IPS DF 6.9 (cell line): Measurements from ENCODE around the gene ITGA8.
"Not testable (repeated sequence)": the region's sequence is repeated elsewhere in the genome, so short reads cannot be mapped to it uniquely, and the experiment has no call there.

Experiments
- DNase-seq: peaks from one replicate; pipeline ENCODE4 v3.0.0-alpha.2; 2013; ENCODE audit warnings: low read depth, low spot score
- H3K27ac ChIP-seq: one replicate; pipeline ENCODE4 v1.5.1; 2013; ENCODE audit warnings: low read length, control low read depth
- H3K27me3 ChIP-seq: 2 replicates; pipeline ENCODE4 v1.6.1; 2013; ENCODE audit warnings: mild to moderate bottlenecking, low read length; ENCODE audit not compliant: control insufficient read depth, insufficient read depth
- H3K36me3 ChIP-seq: 2 replicates; pipeline ENCODE4 v1.6.1; 2013; ENCODE audit warnings: low read length; ENCODE audit not compliant: control insufficient read depth, insufficient read depth
- H3K4me1 ChIP-seq: 2 replicates; pipeline ENCODE4 v1.6.1; 2013; ENCODE audit warnings: low read length; ENCODE audit not compliant: control insufficient read depth, insufficient read depth
- H3K4me3 ChIP-seq: 2 replicates; pipeline ENCODE4 v1.5.1; 2013; ENCODE audit warnings: mild to moderate bottlenecking, low read length
- H3K9me3 ChIP-seq: 2 replicates; pipeline ENCODE4 v1.6.1; 2013; ENCODE audit warnings: low read length, inconsistent platforms; ENCODE audit not compliant: control insufficient read depth, insufficient read depth
- WGBS: extraction: QIAGEN DNeasy Blood & Tissue Kit; methylation state at CpG from one replicate; pipeline ENCODE4 v1.1.7; 2013; ENCODE audit warnings: mixed read lengths, missing lambda C conversion rate; ENCODE audit not compliant: insufficient read length, insufficient coverage; 5-methylcytosine and 5-hydroxymethylcytosine counted together

Gene ITGA8

DNA sequence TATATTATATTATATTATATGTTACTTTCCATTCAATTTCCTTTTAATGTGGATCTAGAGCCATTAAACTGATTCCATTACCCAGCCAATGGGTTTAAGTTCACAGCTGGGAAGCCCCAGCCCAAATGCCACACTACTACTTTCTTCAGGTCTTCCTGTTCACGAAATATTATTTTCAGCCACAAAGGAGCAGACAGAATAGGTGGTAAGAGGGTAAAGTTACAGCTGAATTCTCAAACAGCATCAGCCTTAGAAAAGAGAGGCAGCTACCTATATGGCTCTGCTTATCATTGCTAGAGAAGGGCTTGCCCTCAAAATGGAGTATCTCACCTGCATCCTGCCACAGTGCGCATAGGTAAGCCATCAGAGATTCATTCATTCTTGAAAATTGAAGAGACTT, 128.3 kb downstream of the ITGA8 start:
- Histone ChIP-seq H3K4me1 (no peaks in the 10 kb centered on the region), H3K4me3 (no peak overlapping the region), H3K36me3 (no peaks in the 10 kb centered on the region), H3K27ac (no peak overlapping the region), H3K9me3 (no peaks in the 10 kb centered on the region), H3K27me3 (no peaks in the 10 kb centered on the region)
- DNase-seq: no peak
- WGBS: no CpG with 5 or more reads among the region's 2 CpGs

DNA sequence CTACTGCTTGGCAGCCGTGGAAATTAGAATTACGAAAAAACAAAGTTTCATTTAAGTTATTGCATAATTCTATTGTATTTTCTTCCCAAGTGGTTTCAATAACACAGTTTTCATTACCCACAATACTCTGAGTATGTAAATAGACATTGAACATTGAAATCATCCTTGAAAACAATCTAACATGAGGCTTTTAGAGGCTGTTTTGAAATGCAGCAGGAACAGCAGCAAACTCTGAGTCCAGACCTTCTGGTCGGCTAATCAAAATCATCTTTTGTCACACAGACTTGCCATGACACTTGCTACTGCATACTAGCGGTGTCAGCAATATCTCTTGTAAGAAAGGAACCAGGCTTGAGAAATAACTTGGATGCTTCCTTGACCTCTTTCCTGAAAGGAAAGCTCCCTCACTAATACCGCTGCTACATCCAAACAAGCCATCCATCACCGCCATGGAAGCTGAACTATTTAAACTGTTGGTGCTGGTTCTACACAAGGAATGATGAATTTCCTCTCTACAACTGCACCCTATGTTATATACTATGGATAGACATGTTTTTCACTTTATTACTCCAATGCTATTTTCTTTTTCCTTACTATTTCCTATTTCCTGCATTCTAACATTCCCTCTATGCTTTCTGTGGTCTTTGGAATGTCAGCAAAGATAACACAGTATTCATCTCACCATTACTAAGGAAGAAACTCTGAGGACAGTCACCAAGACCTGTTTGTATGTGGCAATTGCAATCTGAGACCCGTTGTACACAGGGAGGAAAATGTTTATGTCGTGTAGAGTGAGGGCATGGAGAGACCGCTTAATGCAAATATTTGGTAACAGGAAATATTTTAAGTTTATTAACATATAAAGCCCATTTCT, 130.8 kb downstream of the ITGA8 start:
- no CpG with 5 or more reads among the region's 9 CpGs for WGBS

DNA sequence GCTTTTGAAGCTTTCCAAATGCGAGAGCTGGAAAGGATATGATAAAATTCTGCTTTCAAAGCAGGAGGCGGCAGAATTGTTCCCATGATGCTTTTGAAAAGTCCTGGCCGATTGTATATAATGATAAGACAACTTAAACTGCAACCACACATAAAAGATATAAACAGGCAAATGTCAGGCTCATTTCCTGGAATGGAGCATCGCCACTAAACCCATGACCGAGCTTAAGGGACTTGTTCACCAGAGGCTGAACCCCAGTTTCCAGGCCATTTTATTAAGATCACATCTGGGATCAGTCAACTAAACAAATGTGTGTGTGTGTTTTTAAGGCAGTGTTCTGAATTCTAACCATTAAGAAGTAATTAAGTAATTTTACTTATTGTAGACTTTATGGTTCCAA, 131.6 kb downstream of the ITGA8 start:
- H3K27ac ChIP-seq: no peak overlapping the region
- no peaks in the 10 kb centered on the region for H3K9me3 ChIP-seq
- no peak for DNase-seq
- H3K36me3 ChIP-seq: no peaks in the 10 kb centered on the region
- H3K27me3 ChIP-seq: no peaks in the 10 kb centered on the region
- H3K4me3 ChIP-seq: no peak overlapping the region
- WGBS: no CpG with 5 or more reads among the region's 5 CpGs
- H3K4me1 ChIP-seq: no peaks in the 10 kb centered on the region

More for the DNA sequence above, 130.8 kb downstream of the ITGA8 start:
- Histone ChIP-seq H3K27ac (no peak overlapping the region), H3K4me3 (no peak overlapping the region), H3K9me3 (no peaks in the 10 kb centered on the region), H3K4me1 (no peaks in the 10 kb centered on the region), H3K36me3 (no peaks in the 10 kb centered on the region), H3K27me3 (no peaks in the 10 kb centered on the region)
- no peak for DNase-seq

DNA sequence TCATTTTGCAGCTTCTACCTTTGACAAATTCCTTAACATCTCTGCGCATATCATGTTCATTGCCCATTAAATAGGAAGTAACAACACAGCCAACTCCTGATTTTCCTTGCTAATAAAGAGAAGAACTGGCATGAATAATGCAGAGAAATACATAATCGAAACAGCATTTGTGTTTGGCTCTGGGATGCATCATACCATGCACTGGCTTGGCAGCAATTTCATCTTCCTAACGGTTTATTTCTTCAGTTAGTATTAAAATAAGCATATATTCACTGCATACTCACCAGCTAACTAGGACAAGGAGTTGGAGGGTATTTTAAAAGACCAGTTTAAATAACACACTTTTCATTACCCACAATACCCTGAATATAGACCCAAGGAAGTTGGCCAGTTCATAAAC, 132.5 kb downstream of the ITGA8 start:
- no peak overlapping the region for H3K4me3 ChIP-seq
- no peaks in the 10 kb centered on the region for H3K9me3 ChIP-seq
- no peaks in the 10 kb centered on the region for H3K27me3 ChIP-seq
- H3K4me1 ChIP-seq: no peaks in the 10 kb centered on the region
- no peak overlapping the region for H3K27ac ChIP-seq
- no CpG with 5 or more reads among the region's 3 CpGs for WGBS
- no peak for DNase-seq
- H3K36me3 ChIP-seq: no peaks in the 10 kb centered on the region

GRCh38 chr10:15585303-15585715, 134.4 kb downstream of the ITGA8 start:
- H3K36me3 ChIP-seq: no peaks in the 10 kb centered on the region
- no peaks in the 10 kb centered on the region for H3K9me3 ChIP-seq
- WGBS: no CpG with 5 or more reads among the region's 6 CpGs
- H3K27me3 ChIP-seq: no peaks in the 10 kb centered on the region
- no peaks in the 10 kb centered on the region for H3K4me1 ChIP-seq
- peak; percentile 43 for DNase-seq
- no peak overlapping the region for H3K27ac ChIP-seq
- no peak overlapping the region for H3K4me3 ChIP-seq

- not testable (repeated sequence) for DNase-seq, H3K27ac ChIP-seq, H3K36me3 ChIP-seq, H3K27me3 ChIP-seq, H3K4me1 ChIP-seq, H3K9me3 ChIP-seq, H3K4me3 ChIP-seq
- WGBS: no CpG with 5 or more reads among the region's 2 CpGs
These were observed 136.8 kb downstream of the ITGA8 start for GRCh38 chr10:15582972-15583371.

DNA sequence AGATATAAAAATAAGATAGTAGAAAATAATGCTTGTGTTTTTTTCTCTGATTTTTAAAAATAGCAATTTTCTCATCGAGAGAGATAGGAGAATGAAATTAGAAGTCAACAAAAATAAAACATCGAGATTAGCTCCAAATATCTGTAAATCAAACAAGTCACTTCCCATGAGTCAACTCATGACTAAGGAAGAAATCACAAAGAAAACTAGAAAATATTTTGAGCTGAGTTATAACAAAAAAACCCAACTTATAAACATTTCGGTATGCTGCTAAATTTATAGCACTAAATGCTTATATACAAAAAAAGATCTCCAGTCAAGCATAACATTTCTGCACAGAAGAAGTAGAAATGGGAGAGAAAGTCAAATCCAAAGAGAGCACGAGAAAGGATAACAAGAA, 140.1 kb downstream of the ITGA8 start:
- no peaks in the 10 kb centered on the region for H3K27me3 ChIP-seq
- H3K4me3 ChIP-seq: no peak overlapping the region
- H3K4me1 ChIP-seq: no peaks in the 10 kb centered on the region
- no peaks in the 10 kb centered on the region for H3K9me3 ChIP-seq
- 100% methylated on average over 1 of the region's 4 CpGs for WGBS
- no peak overlapping the region for H3K27ac ChIP-seq
- H3K36me3 ChIP-seq: no peaks in the 10 kb centered on the region
- DNase-seq: no peak

GRCh38 chr10:15572531-15573045, 147.1 kb downstream of the ITGA8 start:
- Histone ChIP-seq H3K4me3 (no peak overlapping the region), H3K9me3 (no peaks in the 10 kb centered on the region), H3K27ac (no peak overlapping the region), H3K36me3 (no peaks in the 10 kb centered on the region), H3K27me3 (no peaks in the 10 kb centered on the region), H3K4me1 (no peaks in the 10 kb centered on the region)
- DNase-seq: no peak
- no CpG with 5 or more reads among the region's 6 CpGs for WGBS

DNA sequence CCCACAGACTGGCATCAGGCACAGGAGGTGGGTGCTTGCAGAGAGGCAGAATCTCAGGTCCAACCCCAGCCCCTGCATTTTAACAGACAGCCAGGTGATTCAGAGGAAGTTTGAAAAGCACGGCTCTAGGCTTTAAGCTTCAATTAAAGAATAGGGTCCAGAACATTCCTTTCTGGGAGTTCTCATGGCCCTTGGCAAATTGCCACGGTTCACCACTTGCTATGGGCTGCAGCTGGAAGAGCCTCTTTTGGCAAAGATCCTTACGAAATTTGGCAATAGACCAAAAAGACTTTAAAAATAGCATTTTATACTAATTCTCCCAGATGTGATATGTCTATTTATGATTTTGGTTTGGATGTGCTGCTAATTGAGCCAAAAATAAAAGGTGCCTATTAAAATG, 148.1 kb downstream of the ITGA8 start:
- no peak for DNase-seq
- WGBS: no CpG with 5 or more reads among the region's 3 CpGs
- H3K27me3 ChIP-seq: no peaks in the 10 kb centered on the region

GRCh38 chr10:15570738-15571339, 148.9 kb downstream of the ITGA8 start:
- Histone ChIP-seq H3K9me3 (no peaks in the 10 kb centered on the region), H3K27ac (no peak overlapping the region), H3K36me3 (no peaks in the 10 kb centered on the region), H3K27me3 (no peaks in the 10 kb centered on the region), H3K4me1 (no peaks in the 10 kb centered on the region), H3K4me3 (no peak overlapping the region)
- WGBS: no CpG with 5 or more reads among the region's 3 CpGs
- no peak for DNase-seq

More for the DNA sequence above, 148.1 kb downstream of the ITGA8 start:
- H3K4me3 ChIP-seq: no peak overlapping the region
- H3K4me1 ChIP-seq: no peaks in the 10 kb centered on the region
- H3K36me3 ChIP-seq: no peaks in the 10 kb centered on the region
- H3K9me3 ChIP-seq: no peaks in the 10 kb centered on the region
- no peak overlapping the region for H3K27ac ChIP-seq
